HG02852 (cell line): ENCODE data around the gene TBCEL.
"Not testable (repeated sequence)": the region's sequence is repeated elsewhere in the genome, so short reads cannot be mapped to it uniquely, and the experiment has no call there.

Source experiments
- ATAC-seq: cut with Tn5 transposase; IDR thresholded peaks from one replicate; pipeline ENCODE4 v1.9.1; 2021; ENCODE audit warnings: mild to moderate bottlenecking, moderate library complexity; ENCODE audit not compliant: unreplicated experiment

Gene TBCEL

DNA sequence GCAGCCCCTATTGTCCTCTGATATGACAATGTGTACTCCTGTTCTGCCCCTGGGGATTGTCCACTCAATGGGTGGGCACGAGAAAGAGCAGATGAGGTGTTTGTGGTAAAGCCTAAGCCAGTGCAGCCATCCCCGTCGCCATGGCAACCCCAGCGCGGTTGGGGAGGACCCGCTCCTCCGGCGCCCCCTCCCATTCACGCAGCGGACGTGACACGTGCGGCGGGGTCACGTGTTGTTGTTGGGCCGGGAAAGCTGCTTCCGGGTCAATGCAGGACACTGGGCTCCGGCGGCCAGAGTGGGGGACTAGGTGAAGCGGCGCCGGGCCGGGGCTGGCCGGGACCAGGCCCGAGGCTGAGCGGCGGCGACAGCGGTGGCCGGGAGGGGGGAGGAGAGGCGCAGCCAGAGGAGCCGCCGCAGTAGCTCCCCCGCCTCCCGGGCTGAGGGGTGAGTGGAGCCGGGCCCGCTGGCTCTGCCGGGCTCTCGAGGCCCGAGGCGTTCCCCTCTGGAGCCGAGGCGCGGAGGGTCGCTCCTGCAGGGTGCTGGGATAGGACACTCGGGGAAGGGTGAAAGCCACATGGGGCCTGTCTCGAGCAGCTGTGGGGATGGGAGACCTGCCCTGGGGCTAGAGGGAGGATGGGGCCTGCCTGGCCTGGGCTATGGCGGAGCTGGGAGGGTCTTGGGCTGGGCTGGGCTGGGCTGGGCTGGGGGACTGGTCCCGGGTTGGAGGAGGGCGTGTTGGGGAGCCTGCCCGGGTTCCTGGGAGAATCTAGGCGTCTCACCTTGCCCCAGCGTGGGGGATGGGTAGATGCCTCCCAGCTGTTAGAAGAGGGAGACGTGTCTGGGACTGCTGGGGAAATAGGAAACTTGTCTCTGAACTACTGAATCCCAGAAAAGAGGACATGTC lies at the start of gene TBCEL:
Gene TBCEL, plus strand, starts transcription at position 255 of the 904 bp plus-strand sequence. CDS start 21,589 bp downstream, outside the sequence.
- peak; percentile 95 for ATAC-seq

DNA sequence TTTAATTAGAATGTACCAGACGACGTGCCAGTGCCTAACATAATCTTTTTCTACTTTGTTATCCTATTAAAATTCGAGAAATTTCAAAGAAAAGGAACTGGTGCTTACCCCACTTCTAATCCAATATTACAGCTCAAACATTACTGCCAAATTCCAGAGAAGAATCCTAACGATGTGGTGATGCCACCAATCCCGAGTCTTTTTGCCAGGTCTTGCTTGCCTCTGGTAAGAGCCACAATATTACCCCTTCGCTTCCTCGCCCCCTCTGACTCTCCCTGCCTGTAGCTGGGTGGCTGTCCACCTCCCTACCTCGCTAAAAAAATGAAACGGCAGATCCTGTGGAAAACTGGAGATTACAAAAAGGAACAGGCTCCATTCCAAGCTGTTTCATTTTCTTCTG lies 49.4 kb upstream of the TBCEL start:
- ATAC-seq: no peak

GRCh38 chr11:120974965-120975364 lies 48.9 kb upstream of the TBCEL start:
- ATAC-seq: no peak

GRCh38 chr11:120977266-120978137 lies 46.4 kb upstream of the TBCEL start:
- no peak for ATAC-seq

- no peak for ATAC-seq
Measured at GRCh38 chr11:120978701-120979100, 45.2 kb upstream of the TBCEL start.

- ATAC-seq: no peak
Measured at GRCh38 chr11:120985718-120986569, 38.0 kb upstream of the TBCEL start.

- ATAC-seq: no peak
Measured at GRCh38 chr11:120988603-120989002, 35.3 kb upstream of the TBCEL start.

DNA sequence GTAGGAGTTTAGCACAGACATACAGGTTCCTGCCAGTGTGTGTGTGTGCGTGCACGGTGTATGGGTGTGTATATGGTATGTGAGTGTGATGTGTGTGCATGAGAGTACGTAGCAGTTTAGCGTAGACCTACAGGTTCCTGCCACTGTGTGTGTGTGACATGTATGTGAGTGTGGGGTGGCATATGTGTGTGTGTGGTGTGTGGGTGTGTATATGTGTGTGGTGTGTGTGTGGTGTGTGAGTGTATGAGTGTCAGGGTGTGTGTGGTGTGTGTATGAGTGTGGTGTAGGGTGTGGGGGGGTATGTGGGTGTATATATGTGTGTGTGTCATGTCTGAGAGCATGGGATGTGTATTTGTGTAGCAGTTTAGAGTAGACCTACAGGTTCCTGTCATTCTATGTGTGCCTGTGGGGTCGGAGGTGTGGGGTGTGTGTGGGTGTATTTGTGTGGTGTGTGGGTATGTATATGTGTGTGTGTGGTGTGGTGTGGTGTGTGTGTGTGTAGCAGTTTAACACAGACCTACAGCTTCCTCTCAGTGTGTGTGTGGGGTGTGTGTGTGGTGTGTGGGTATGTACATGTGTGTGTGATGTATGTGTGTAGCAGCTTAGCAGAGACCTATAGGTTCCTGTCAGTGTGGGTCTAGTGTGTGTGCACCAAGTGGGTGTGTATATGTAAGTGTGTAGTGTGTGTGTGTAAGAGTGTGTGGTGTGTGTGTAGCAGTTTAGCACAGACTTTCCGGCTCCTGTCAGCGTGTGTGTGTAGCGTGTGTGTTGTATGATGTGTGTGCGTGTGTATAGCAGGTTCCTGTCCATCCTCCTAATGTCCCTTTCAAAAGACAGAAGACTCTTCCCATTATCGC lies 31.8 kb upstream of the TBCEL start:
- ATAC-seq: no peak

DNA sequence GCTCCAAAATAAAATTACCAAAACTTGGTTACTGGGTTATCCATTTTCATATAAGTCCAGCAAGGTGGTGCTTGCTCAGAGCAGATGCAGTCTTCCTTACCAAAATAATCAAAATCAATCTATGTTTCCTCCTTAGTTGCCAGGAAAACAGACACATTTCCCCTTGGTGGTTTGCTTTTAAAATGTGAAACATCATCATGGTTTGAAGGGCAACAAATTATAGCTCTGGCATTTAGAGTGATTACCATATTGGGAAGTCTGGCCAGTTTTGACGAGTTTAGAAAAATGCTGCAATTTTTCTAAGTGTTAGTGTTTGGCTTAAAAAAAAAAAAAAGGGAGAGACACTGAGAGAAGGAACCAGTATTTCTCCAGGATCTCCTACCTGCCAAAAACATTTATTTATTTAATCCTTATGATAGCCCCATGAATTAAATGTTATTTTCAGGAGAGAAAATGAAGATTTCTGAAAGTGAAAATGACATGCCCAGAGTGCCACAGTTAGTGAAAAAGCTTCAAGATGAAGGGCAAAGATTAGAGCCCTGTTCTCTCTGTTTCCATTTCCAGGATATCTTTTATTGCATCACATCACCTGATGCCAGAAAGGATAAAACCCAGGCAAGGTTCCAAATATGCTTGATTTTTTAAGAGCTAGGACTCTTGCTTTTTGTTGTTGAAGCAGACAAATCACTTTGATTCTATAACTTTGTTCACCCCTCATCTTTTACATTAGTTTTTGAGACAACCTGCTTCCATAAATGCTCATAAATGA lies 29.6 kb upstream of the TBCEL start:
- no peak for ATAC-seq

DNA sequence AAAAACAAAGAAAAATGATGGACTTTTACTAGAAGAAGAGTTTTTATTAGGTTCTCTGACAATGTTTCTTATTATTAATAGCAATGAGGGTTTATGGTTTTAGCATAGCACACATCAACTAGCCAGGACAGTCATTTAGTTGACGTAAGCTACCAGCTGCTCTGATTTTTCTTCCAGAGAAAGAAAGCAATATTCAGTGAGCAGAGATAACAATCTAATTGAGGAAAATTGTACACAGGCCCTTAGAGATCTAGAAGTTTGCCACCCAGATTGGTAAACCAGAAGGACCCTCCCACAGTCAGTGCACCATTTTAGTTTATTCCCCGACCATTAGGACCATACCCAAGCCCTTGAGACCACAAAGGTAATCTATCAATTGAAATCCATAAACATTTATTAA lies 28.7 kb upstream of the TBCEL start:
- no peak for ATAC-seq

- no peak for ATAC-seq
Measured at GRCh38 chr11:120996973-120997372, 26.9 kb upstream of the TBCEL start.

- ATAC-seq: no peak
Measured at GRCh38 chr11:120998581-120998980, 25.3 kb upstream of the TBCEL start.

DNA sequence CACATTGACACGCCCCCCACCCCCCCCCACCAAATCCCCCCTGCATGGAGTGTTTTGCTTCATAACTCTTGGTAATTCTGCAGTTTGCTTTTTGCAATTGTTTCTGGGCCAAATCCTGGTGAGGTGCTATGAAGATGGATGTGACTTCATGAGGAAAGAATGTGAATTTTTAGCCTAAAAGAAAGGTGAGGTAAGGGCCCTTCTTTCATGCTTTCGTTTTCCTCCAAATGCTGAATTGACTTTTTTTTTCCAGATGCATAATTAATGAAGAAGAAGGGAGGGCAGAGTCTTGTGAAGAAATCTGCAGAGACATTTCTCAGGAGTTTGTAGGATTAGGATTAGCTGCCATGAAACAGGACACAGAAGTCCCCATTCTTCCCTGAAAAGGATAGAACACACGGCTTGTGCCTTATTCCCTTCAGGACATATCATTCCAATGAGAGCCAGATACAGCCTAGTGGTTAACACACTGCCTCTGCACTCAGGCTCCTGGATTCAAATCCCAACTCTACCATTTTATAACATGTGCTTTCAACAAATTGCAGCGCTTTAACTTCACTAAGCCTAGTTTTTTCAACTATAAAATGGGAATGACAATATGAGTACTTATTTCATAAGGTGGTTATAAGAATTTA lies 19.6 kb upstream of the TBCEL start:
- no peak for ATAC-seq

DNA sequence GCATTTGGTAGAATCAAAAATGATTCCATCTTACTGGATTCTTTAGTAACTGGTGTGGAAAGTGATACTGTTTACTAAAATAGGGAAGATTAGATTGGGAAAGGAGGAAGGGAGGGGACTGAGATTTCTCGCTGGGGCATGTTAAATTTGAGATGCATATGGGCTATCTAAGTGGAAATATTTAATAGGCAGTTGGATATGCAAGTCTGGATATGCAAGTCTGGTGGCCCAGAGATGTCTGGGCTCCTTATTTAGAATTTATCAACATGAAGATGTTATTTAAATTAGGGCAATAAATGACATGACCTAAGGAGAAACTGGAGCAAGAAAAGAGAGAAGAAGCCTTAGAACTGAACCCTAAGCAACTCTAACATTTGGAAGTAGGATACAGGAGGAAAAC lies 17.0 kb upstream of the TBCEL start:
- no peak for ATAC-seq

DNA sequence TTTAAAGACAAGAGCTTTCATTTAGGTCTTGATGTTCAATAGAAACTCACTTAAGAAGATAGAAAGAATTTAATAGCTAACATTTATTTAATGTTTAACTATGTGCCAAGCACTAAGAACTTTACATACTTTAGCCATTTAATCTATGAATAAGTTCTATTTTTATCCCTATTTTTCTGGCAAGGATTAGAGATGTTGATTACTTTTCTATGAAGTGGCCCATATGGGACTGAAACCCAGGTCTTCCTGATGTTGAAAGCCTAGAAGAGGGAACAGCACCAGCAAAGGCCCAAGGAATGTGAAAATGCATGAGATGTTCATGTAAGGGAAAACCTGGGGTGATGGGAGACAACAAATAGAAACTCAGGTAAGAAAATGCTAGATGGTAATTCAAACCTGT lies 15.4 kb upstream of the TBCEL start:
- ATAC-seq: no peak

DNA sequence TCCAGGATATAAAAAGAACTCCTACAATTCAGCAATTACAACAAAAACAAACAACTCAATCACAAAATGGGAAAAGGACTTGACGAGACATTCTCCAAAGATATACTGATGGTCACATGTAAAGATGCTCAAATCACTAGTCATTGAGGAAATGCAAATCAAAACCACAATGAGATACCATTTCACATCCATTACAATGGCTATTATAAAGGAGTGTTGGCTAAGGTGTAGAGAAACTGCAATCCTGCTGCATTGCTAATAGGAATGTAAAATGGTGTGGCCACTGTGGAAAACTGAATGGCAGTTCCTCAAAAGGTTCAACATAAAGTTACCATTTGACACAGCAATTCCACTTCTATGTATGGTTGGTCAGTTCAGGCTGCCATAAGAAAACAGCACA lies 11.8 kb upstream of the TBCEL start:
- ATAC-seq: no peak

- ATAC-seq: no peak
Measured at GRCh38 chr11:121018746-121019145, 5.2 kb upstream of the TBCEL start.

DNA sequence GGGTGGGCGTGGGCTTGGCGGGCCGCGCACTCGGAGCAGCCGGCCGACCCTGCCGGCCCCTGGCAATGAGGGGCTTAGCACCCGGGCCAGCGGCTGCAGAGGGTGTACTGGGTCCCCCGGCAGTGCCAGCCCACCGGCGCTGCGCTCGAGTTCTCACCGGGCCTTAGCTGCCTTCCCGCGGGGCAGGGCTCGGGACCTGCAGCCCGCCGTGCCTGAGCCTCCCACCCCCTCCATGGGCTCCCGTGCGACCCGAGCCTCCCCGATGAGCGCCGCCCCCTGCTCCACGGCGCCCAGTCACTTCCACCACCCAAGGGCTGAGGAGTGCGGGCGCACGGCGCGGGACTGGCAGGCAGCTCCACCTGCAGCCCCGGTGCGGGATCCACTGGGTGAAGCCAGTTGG lies 2.2 kb upstream of the TBCEL start:
- ATAC-seq: not testable (repeated sequence)

GRCh38 chr11:121024989-121025388 lies 1.1 kb downstream of the TBCEL start:
- ATAC-seq: no peak
